ENCODE results near the gene ACOX1.

- no peak for TF ChIP-seq CTCF (IDR thresholded peaks at IDR 0.05)
- no peak for TF ChIP-seq EZH2 (IDR thresholded peaks at IDR 0.05; ENCODE audit: borderline replicate concordance, insufficient read depth, low read depth, low read length, poor library complexity, severe bottlenecking)
Observed at GRCh38 chr17:75980188-75981018, 1.4 kb upstream of the ACOX1 start.
